ENCODE data around the gene PRLR.
"Not testable (repeated sequence)": the region's sequence is repeated elsewhere in the genome, so short reads cannot be mapped to it uniquely, and the experiment has no call there.

DNA sequence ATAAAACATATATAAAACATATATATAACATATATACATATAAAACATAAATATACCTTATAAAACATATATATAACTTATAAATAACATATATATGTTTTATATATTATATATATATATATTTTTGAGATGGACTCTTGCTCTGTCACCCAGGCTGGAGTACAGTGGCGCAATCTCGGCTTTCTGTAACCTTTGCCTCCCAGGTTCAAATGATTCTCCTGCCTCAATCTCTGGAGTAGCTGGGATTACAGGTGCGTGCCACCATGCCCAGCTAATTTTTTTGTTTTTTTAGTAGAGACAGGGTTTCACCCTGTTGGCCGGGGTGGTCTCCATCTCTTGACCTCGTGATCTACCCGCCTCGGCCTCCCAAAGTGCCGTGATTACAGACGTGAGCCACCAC lies 128.6 kb downstream of the PRLR start:
- TF ChIP-seq ZFP36 (IDR thresholded peaks at IDR 0.05; ENCODE audit: low read depth, low read length, partially characterized antibody); CTCF (IDR thresholded peaks at IDR 0.05 in 2 of 3, conservative IDR thresholded peaks at IDR 0.05 in 1 of 3; ENCODE audit: insufficient read depth in 2 of 3, low read depth in 1 of 3, low read length in 3 of 3); HCFC1 (IDR thresholded peaks at IDR 0.05; ENCODE audit: low read depth, low read length); POLR2AphosphoS2 (IDR thresholded peaks at IDR 0.05; ENCODE audit: low read length); BRCA1 (IDR thresholded peaks at IDR 0.05); BRCA1 (CRISPR knock-in tag; IDR thresholded peaks at IDR 0.05): not testable (repeated sequence)

Data from K562 (cell line).